Pancreas (tissue), 10 donors: ENCODE results near the gene LLPH. TPM values are rescaled to one million over a fixed set of nuclear protein-coding genes. Genes with fewer than 3 reads are reported as not detected.

Experiments used
- ATAC-seq, 4 donors: fragments of 200-7000 bp; cut with Tn5 transposase; one replicate each; pipeline versions ENCODE4 v1.8.0 to v1.9.1; 2020; ENCODE audit warnings: mild to moderate bottlenecking in 4 of 4, moderate library complexity in 4 of 4
- DNase-seq, 6 donors: peaks; one replicate each; pipeline ENCODE4 v3.0.0-alpha.2; 2020
- FAIRE-seq: peaks from 2 replicates; lab custom pipeline; 2012; peaks lifted over from hg19 to GRCh38; lab: Jason Lieb, UNC
- H3K27ac ChIP-seq, 4 donors: fragments of 200-600 bp; sonication (generic); 1 replicate in 3 of 4; 2 replicates in 1 of 4; pipeline versions ENCODE4 v1.5.0 to v1.8.0; 2020
- H3K27me3 ChIP-seq, 4 donors: fragments of 200-600 bp; one replicate each; pipeline ENCODE4 v1.8.0; 2021
- H3K36me3 ChIP-seq, 3 donors: fragments of 200-600 bp; sonication (generic) in 1 of 3; one replicate each; pipeline versions ENCODE4 v1.5.0 to v1.8.0; 2020 to 2021
- H3K4me1 ChIP-seq, 3 donors: fragments of 200-600 bp; one replicate each; pipeline ENCODE4 v1.8.0; 2021
- H3K4me3 ChIP-seq, 4 donors: fragments of 200-600 bp; sonication (generic) in 2 of 4; one replicate each; pipeline versions ENCODE4 v1.5.0 to v1.8.0; 2020 to 2021
- H3K9me3 ChIP-seq, 4 donors: fragments of 200-600 bp; one replicate each; pipeline ENCODE4 v1.8.0; 2021
- WGBS, 2 donors: extraction: QIAGEN DNeasy Blood & Tissue Kit; methylation state at CpG; one replicate each; pipeline ENCODE4 v1.1.7; 2013; 5-methylcytosine and 5-hydroxymethylcytosine counted together
- intact Hi-C, 3 donors: fragments of 100-400 bp; cut with DNase I; formaldehyde crosslinking; loops; one replicate each; pipeline versions ENCODE4 v1.11.1 to v1.14.2; 2022
- polyA plus RNA-seq, 2 donors: library from polyadenylated mRNA; stranded (reverse); fragments of 200-250 nt; gene quantifications; one replicate each; pipeline ENCODE4 v1.2.3, GENCODE V29; 2013
- total RNA-seq, 6 donors: library from RNA; stranded (reverse); fragmentation: NEBNext Ultra II Directional in 4 of 6; extraction: Animal tissue kit (Norgen Biotek cat#: 25700) in 4 of 6; gene quantifications; one replicate each; pipeline versions ENCODE4 v1.2.1 to v1.2.4, GENCODE V29; 2021 to 2023
- TF ChIP-seq, protein P1 (sequence below), 4 donors: fragments of 200-600 bp; sonication (generic) in 3 of 4; IDR thresholded peaks; one replicate each; pipeline versions ENCODE4 v1.5.0 to v1.8.0; 2021; ENCODE audit warnings: antibody characterized with exemption in 4 of 4
- donor health status: healthy with polysubstance abuse.
- donor health status: DM: no; HTN: no; CAD: no; lungs with moderate emphysema.
- donor health status: DM: no; HTN: no; CAD: no.
- donor health status: control.
- donor health status: control.
- donor health status: Bipolar disorder and iron deficiency.
- donor health status: DM: yes; HTN: yes; CAD: no.
- donor health status: DM: no; HTN: no; CAD: no.
- donor health status: DM: no; HTN: no; CAD: no.
- donor health status: DM: yes; HTN: yes; CAD: no.

LLPH gene
- total and polyA plus RNA-seq, 8 donors, result 3.8 to 10.5 (median 7.9) TPM

DNA sequence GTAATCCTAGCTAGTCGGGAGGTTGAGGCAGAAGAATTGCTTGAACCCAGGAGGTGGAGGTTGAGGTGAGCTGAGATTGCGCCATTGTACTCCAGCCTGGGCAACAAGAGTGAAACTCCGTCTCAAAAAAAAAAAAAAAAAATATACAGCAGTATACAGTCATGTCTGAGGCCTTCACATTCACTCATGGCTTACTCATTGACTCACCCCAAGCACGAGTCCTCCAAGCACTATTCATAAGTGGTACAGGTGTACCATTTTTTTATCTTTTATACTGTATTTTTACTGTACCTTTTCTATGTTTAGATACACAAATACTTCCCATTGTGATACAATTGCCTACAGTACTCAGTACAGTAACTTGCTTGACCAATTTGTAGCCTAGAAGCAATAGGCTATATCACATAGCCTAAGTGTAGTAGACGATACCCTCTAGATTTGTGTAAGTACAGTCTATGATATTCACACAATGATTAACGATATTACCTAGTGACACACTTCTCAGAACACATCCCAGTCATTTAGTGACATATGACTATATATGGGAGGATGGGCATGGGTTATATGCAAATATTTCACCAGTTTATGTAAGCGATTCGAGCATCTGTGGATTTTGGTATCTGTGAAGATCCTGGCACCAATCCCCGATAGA is 12.2 kb downstream of the LLPH start:
- Histone ChIP-seq H3K27ac (no peak overlapping the region), H3K36me3 (peaks cover 0 to 12% (median 0%) of the 10 kb centered on the region in 3 donors), H3K4me3 (no peak overlapping the region), H3K27me3 (no peaks in the 10 kb centered on the region), H3K4me1 (no peaks in the 10 kb centered on the region), H3K9me3 (no peaks in the 10 kb centered on the region)
- TF ChIP-seq, protein P1, sequence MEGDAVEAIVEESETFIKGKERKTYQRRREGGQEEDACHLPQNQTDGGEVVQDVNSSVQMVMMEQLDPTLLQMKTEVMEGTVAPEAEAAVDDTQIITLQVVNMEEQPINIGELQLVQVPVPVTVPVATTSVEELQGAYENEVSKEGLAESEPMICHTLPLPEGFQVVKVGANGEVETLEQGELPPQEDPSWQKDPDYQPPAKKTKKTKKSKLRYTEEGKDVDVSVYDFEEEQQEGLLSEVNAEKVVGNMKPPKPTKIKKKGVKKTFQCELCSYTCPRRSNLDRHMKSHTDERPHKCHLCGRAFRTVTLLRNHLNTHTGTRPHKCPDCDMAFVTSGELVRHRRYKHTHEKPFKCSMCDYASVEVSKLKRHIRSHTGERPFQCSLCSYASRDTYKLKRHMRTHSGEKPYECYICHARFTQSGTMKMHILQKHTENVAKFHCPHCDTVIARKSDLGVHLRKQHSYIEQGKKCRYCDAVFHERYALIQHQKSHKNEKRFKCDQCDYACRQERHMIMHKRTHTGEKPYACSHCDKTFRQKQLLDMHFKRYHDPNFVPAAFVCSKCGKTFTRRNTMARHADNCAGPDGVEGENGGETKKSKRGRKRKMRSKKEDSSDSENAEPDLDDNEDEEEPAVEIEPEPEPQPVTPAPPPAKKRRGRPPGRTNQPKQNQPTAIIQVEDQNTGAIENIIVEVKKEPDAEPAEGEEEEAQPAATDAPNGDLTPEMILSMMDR (IDR thresholded peaks at IDR 0.05), result no peak
- no peak for ATAC-seq
- WGBS, 2 donors, result 91 to 97% methylated on average over 8 of the region's 9 CpGs
- FAIRE-seq, result no peak
- intact Hi-C loops, result no loop called here
- DNase-seq, result no peak

DNA sequence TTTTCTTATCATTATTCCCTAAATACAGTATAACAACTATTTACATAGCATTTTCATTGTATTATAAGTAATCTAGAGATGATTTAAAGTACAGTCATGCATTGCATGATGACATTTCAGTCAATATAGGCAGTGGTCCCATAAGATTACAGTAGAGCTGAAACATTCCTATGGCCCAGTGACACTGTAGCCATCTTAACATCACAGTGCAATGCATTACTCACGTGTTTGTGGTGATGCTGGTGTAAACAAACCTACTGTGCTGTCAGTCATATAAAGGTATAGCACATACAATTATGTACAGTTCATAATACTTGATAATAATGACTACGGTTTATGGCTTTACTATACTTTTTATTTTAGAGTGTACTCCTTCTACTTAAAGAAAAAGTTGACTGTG is 13.3 kb downstream of the LLPH start:
- 88 to 99% methylated on average over 2 of the region's 2 CpGs for WGBS, 2 donors
- Histone ChIP-seq H3K27ac (no peak overlapping the region), H3K4me1 (no peaks in the 10 kb centered on the region), H3K4me3 (no peak overlapping the region), H3K9me3 (no peaks in the 10 kb centered on the region), H3K27me3 (no peaks in the 10 kb centered on the region), H3K36me3 (peaks cover 0 to under 1% (median 0%) of the 10 kb centered on the region in 3 donors)
- TF ChIP-seq, protein P1 (IDR thresholded peaks at IDR 0.05), result no peak
- FAIRE-seq (no peak), DNase-seq (no peak), ATAC-seq (no peak)
- intact Hi-C loops, result no loop called here

DNA sequence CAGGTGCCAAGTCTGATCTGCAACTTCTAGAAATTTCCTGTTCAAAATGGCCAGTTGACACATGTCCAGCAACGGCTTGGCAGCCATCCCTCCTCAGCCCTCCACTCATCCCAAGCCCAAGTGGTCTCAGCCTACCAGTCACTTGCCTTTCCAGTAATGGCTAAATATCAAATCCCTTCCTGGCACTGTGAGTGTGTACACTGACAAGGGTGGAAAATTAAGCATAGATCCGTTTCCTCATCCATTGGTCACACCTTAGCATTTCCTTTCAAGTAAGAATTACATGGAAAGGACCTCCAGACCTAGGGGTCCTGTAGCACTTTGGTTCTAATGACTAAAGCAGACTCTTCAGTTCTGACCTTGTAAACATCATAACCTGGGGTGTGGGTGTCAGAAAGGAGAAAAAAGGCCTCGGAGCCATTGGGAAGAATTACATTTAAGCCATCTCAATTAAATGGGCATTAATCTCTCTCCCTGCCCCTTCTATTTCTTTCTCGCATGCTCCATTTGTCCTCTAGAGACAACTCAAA is 15.4 kb downstream of the LLPH start:
- H3K27ac ChIP-seq, result no peak overlapping the region

DNA sequence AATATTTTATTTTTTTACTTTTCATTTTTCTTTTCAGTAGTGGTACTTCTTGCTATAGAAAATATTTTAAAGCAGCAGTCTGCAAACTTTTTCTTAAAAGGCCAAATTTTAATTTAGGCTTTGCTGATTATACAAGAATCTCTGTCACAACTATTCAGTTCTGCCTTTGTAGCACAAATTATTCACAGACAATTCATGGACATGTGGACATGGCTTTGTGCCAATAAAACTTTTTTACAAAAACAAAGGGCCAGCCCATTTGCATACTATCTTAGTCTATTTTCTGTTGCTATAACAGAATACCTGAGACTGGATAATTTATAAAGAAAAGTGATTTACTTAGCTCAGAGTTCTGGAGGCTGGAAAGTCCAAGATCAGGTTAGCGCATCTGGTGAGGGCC is 17.1 kb downstream of the LLPH start:
- no peak overlapping the region for H3K4me3 ChIP-seq
- 100% methylated on average over 1 of the region's 1 CpG for WGBS, 2 donors
- TF ChIP-seq, protein P1 (IDR thresholded peaks at IDR 0.05), result no peak
- no peaks in the 10 kb centered on the region for H3K36me3 ChIP-seq
- ATAC-seq (no peak), DNase-seq (no peak), FAIRE-seq (no peak)
- H3K9me3 ChIP-seq, result no peaks in the 10 kb centered on the region
- no peaks in the 10 kb centered on the region for H3K4me1 ChIP-seq
- no peaks in the 10 kb centered on the region for H3K27me3 ChIP-seq
- intact Hi-C loops, result no loop called here
- H3K27ac ChIP-seq, result no peak overlapping the region

More for the DNA sequence above, 15.4 kb downstream of the LLPH start:
- intact Hi-C loops, result no loop called here
- ATAC-seq (no peak), DNase-seq (no peak), FAIRE-seq (no peak)
- WGBS, 2 donors, result 79 to 81% methylated on average over 4 of the region's 4 CpGs
- H3K27me3 ChIP-seq, result no peaks in the 10 kb centered on the region
- TF ChIP-seq, protein P1 (IDR thresholded peaks at IDR 0.05), result no peak
- H3K9me3 ChIP-seq, result no peaks in the 10 kb centered on the region
- H3K36me3 ChIP-seq, result no peaks in the 10 kb centered on the region
- H3K4me3 ChIP-seq, result no peak overlapping the region
- no peaks in the 10 kb centered on the region for H3K4me1 ChIP-seq

DNA sequence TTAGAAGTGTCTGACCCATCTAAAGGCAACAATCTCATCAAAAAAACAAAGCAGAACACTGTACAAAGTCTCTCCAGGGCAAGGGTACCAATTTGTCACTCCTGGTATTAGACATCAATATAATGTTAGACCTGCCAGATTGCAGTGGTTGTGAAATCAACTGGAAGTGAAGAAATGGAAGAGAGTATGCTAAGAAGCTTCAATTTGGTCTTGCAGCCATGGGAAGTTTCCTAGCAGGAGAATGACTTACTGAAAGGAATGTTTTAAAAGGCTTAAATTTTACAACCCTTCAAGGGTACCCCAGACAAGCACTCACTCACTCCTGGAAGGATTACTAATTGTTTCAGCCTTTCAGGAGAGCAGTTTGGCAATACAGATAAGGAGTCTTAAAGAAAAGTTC is 18.9 kb downstream of the LLPH start:
- intact Hi-C loops, result no loop called here
- ATAC-seq, result no peak
- TF ChIP-seq, protein P1 (IDR thresholded peaks at IDR 0.05), result no peak
- Histone ChIP-seq H3K9me3 (no peaks in the 10 kb centered on the region), H3K4me3 (no peak overlapping the region), H3K4me1 (peaks cover 0 to 5% (median 0%) of the 10 kb centered on the region in 3 donors), H3K36me3 (no peaks in the 10 kb centered on the region), H3K27me3 (no peaks in the 10 kb centered on the region), H3K27ac (no peak overlapping the region)
- FAIRE-seq, result no peak
- no peak for DNase-seq
